Adrenal gland (tissue), 12 donors: ENCODE measurements around the gene RPL35. TPM values are rescaled to one million over a fixed set of nuclear protein-coding genes. Genes with fewer than 3 reads are reported as not detected.

Experiments used
- DNase-seq, 7 donors: peaks; one replicate each; pipeline ENCODE4 v3.0.0-alpha.2; 2019 to 2020
- H3K27ac ChIP-seq, 5 donors: fragments of 200-600 bp; sonication (generic) in 4 of 5; 1 replicate in 3 of 5; 2 replicates in 2 of 5; pipeline versions ENCODE4 v1.5.1 to v1.8.0; 2016 to 2020; ENCODE audit warnings: mild to moderate bottlenecking in 1 of 5
- H3K27me3 ChIP-seq: fragments of 200-600 bp; 2 replicates; pipeline ENCODE4 v1.8.0; 2021
- H3K36me3 ChIP-seq, 2 donors: fragments of 200-600 bp; replicated peaks in 1 of 2; 1 replicate in 1 of 2; 2 replicates in 1 of 2; pipeline versions ENCODE4 v1.5.1 to v1.8.0; 2018 to 2022
- H3K4me1 ChIP-seq, 2 donors: fragments of 200-600 bp; replicated peaks in 1 of 2; 1 replicate in 1 of 2; 2 replicates in 1 of 2; pipeline versions ENCODE4 v1.5.1 to v1.8.0; 2018 to 2021
- H3K4me3 ChIP-seq, 4 donors: fragments of 200-600 bp; sonication (generic) in 3 of 4; one replicate each; pipeline ENCODE4 v1.5.1; 2016 to 2018
- H3K9me3 ChIP-seq, 3 donors: fragments of 200-600 bp; sonication (generic) in 1 of 3; replicated peaks in 1 of 3; 1 replicate in 2 of 3; 2 replicates in 1 of 3; pipeline versions ENCODE4 v1.5.1 to v1.8.0; 2016 to 2021
- CTCF ChIP-seq, 6 experiments: fragments of 450-650 bp in 4 of 6; fragments of 200-600 bp in 2 of 6; sonication (generic) in 1 of 6; IDR thresholded peaks; 1 replicate in 5 of 6; 2 replicates in 1 of 6; pipeline versions ENCODE4 v1.5.1 to v1.8.0; 2016 to 2021; ENCODE audit warnings: antibody characterized with exemption in 6 of 6, mild to moderate bottlenecking in 2 of 6, moderate library complexity in 1 of 6
- POLR2A ChIP-seq, 2 donors: fragments of 450-650 bp; IDR thresholded peaks; one replicate each; pipeline ENCODE4 v1.6.1; 2017; ENCODE audit warnings: antibody characterized with exemption in 2 of 2, mild to moderate bottlenecking in 2 of 2, moderate library complexity in 1 of 2
- WGBS, 4 donors: extraction: QIAGEN DNeasy Blood & Tissue Kit in 2 of 4; methylation state at CpG; one replicate each; pipeline versions ENCODE4 v1.1.5 to v1.1.7; 2013 to 2017; 5-methylcytosine and 5-hydroxymethylcytosine counted together
- intact Hi-C, 2 donors: fragments of 100-400 bp; cut with DNase I; formaldehyde crosslinking; loops; one replicate each; pipeline versions ENCODE4 v1.14.1 to v1.15.0; 2022 to 2023
- polyA plus RNA-seq, 3 donors: library from polyadenylated mRNA; stranded (reverse); fragments of 200-250 nt in 2 of 3; fragments of 350-450 nt in 1 of 3; fragmentation: Illumina TruSeq in 1 of 3; extraction: RNeasy Lipid Tissue Mini Kit (QIAGEN cat#74804) in 1 of 3; gene quantifications; one replicate each; pipeline ENCODE4 v1.2.3, GENCODE V29; 2013 to 2014
- total RNA-seq, 9 donors: library from RNA; depleted of rRNA in 4 of 9; stranded (reverse); fragments of >200 nt in 4 of 9; fragments of 120-200 nt in 1 of 9; fragmentation: NEBNext Ultra II Directional in 1 of 9; extraction: Animal tissue kit (Norgen Biotek cat#: 25700) in 1 of 9; gene quantifications; one replicate each; pipeline versions ENCODE4 v1.1.0 to v1.2.4, GENCODE V29; 2013 to 2023
- donor health status: healthy with polysubstance abuse.
- donor health status: Bipolar disorder and iron deficiency.
- donor health status: DM: yes; HTN: yes; CAD: no.
- donor health status: DM: no; HTN: no; CAD: no.
- donor health status: DM: no; HTN: no; CAD: no.
- donor health status: DM: yes; HTN: yes; CAD: no.

The RPL35 gene
- total and polyA plus RNA-seq, 12 donors = 884 to 4,952 (median 1,541) TPM

- Histone ChIP-seq H3K9me3 (no peaks in the 10 kb centered on the region), H3K36me3 (peaks cover 0 to 85% of the 10 kb centered on the region in 2 donors), H3K27me3 (no peaks in the 10 kb centered on the region), H3K4me1 (no peaks in the 10 kb centered on the region), H3K4me3 (no peak overlapping the region), H3K27ac (no peak overlapping the region)
- intact Hi-C loops = no loop called here
- DNase-seq = no peak
- 89 to 92% (median 90%) methylated on average over 17 of the region's 17 CpGs for WGBS, 4 donors
- TF ChIP-seq POLR2A (IDR thresholded peaks at IDR 0.05) (no peak), CTCF (IDR thresholded peaks at IDR 0.05) (no peak)
Observed at GRCh38 chr9:124886866-124887492, 25.2 kb upstream of the RPL35 start.

GRCh38 chr9:124886461-124886860 lies 24.7 kb upstream of the RPL35 start:
- DNase-seq = no peak
- Histone ChIP-seq H3K27ac (no peak overlapping the region), H3K27me3 (no peaks in the 10 kb centered on the region), H3K4me3 (no peak overlapping the region), H3K4me1 (no peaks in the 10 kb centered on the region), H3K36me3 (peaks cover 0 to 86% of the 10 kb centered on the region in 2 donors), H3K9me3 (no peaks in the 10 kb centered on the region)
- TF ChIP-seq POLR2A (IDR thresholded peaks at IDR 0.05) = no peak
- no peak for TF ChIP-seq CTCF (IDR thresholded peaks at IDR 0.05)
- intact Hi-C loops = no loop called here
- whole genome bisulfite sequencing, 4 donors = 85 to 90% (median 88%) methylated on average over 10 of the region's 10 CpGs

GRCh38 chr9:124885551-124885950 lies 23.8 kb upstream of the RPL35 start:
- Histone ChIP-seq H3K4me3 (no peak overlapping the region), H3K27me3 (no peaks in the 10 kb centered on the region), H3K4me1 (no peaks in the 10 kb centered on the region), H3K36me3 (peaks cover 0 to 86% of the 10 kb centered on the region in 2 donors), H3K9me3 (no peaks in the 10 kb centered on the region), H3K27ac (no peak overlapping the region)
- 93 to 98% (median 96%) methylated on average over 4 of the region's 4 CpGs for WGBS, 4 donors
- DNase-seq = no peak
- TF ChIP-seq CTCF (IDR thresholded peaks at IDR 0.05) (no peak), POLR2A (IDR thresholded peaks at IDR 0.05) (no peak)
- intact Hi-C loops = no loop called here

DNA sequence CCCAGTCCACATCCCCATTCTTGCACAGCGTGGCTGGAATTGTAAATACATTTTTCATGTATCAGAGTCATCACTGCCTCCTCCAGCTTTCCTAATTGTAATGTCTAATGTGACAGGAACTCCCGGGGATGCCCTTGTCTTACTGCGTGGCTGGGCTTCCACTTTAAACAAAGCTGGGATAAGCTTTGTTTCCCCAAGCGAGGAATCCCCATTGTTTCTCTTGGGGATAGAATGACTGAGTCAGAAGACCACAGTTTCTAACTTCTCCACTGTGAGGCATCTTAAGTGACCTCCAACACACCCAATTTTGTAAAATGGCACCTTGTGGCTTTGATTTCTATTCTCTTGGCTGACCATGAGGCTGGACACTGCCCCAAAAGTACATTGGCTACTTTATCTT lies 22.6 kb upstream of the RPL35 start:
- Histone ChIP-seq H3K27me3 (no peaks in the 10 kb centered on the region), H3K27ac (no peak overlapping the region), H3K9me3 (no peaks in the 10 kb centered on the region), H3K4me1 (no peaks in the 10 kb centered on the region), H3K36me3 (peaks cover 0 to 87% of the 10 kb centered on the region in 2 donors), H3K4me3 (no peak overlapping the region)
- intact Hi-C loops = no loop called here
- no peak for DNase-seq
- WGBS, 4 donors = 82 to 91% (median 86%) methylated on average over 4 of the region's 4 CpGs
- TF ChIP-seq POLR2A (IDR thresholded peaks at IDR 0.05) (no peak), CTCF (IDR thresholded peaks at IDR 0.05) (no peak)
